RWPE2 (cell line): ENCODE results near the gene SRBD1.
A peak's percentile ranks its signal among the peaks of the same experiment; 100 is the strongest.

ENCODE experiments used
- ATAC-seq: fragments of 200-7000 bp; cut with Tn5 transposase; 3 replicates; pipeline ENCODE4 v1.9.1; 2021; ENCODE audit warnings: low read depth
- DNase-seq: peaks from one replicate; pipeline ENCODE4 v3.0.0-alpha.2; 2020; ENCODE audit warnings: low spot score
- H3K27ac ChIP-seq: fragments of 450-650 bp; 2 replicates; pipeline ENCODE4 v1.5.1; 2017; ENCODE audit warnings: mild to moderate bottlenecking; ENCODE audit not compliant: poor library complexity, severe bottlenecking
- H3K27me3 ChIP-seq: fragments of 250-450 bp; sonication (Bioruptor Pico); 2 replicates; pipeline ENCODE4 v1.5.1; 2021; ENCODE audit warnings: mild to moderate bottlenecking, moderate library complexity; ENCODE audit not compliant: insufficient read depth, poor library complexity, severe bottlenecking
- H3K36me3 ChIP-seq: fragments of 250-450 bp; sonication (Bioruptor Pico); 2 replicates; pipeline ENCODE4 v1.5.1; 2020; ENCODE audit warnings: low read depth, mild to moderate bottlenecking, moderate library complexity
- H3K4me1 ChIP-seq: fragments of 250-450 bp; sonication (Bioruptor Pico); 2 replicates; pipeline ENCODE4 v1.5.1; 2021; ENCODE audit warnings: mild to moderate bottlenecking, moderate library complexity; ENCODE audit not compliant: insufficient read depth, poor library complexity, severe bottlenecking
- H3K4me3 ChIP-seq: fragments of 250-450 bp; sonication (Bioruptor Pico); 2 replicates; pipeline ENCODE4 v1.5.1; 2021; ENCODE audit warnings: mild to moderate bottlenecking, moderate library complexity; ENCODE audit not compliant: severe bottlenecking
- H3K9me3 ChIP-seq: fragments of 250-450 bp; sonication (Bioruptor Pico); 2 replicates; pipeline ENCODE4 v1.5.1; 2021; ENCODE audit warnings: mild to moderate bottlenecking, moderate library complexity; ENCODE audit not compliant: severe bottlenecking
- CTCF ChIP-seq: fragments of 450-650 bp; IDR thresholded peaks from one replicate; pipeline ENCODE4 v1.5.1; 2017; ENCODE audit warnings: mild to moderate bottlenecking, moderate library complexity; ENCODE audit not compliant: poor library complexity, severe bottlenecking

Gene SRBD1

GRCh38 chr2:45578056-45578843 is 32.8 kb downstream of the SRBD1 start:
- H3K27me3 ChIP-seq: no peaks in the 10 kb centered on the region
- no peak overlapping the region for H3K27ac ChIP-seq
- DNase-seq (no peak), ATAC-seq (peak; percentile 56; the same call in 1 of the 3 replicates)
- no peak overlapping the region for H3K4me3 ChIP-seq
- H3K4me1 ChIP-seq: no peaks in the 10 kb centered on the region
- TF ChIP-seq CTCF: peak; percentile 33
- peaks cover 56% of the 10 kb centered on the region for H3K36me3 ChIP-seq
- H3K9me3 ChIP-seq: no peaks in the 10 kb centered on the region

GRCh38 chr2:45577441-45577840 is 33.6 kb downstream of the SRBD1 start:
- Histone ChIP-seq H3K27me3 (no peaks in the 10 kb centered on the region), H3K27ac (no peak overlapping the region), H3K9me3 (no peaks in the 10 kb centered on the region), H3K36me3 (peaks cover 60% of the 10 kb centered on the region), H3K4me1 (no peaks in the 10 kb centered on the region), H3K4me3 (no peak overlapping the region)
- ATAC-seq (no peak), DNase-seq (no peak)
- no peak for TF ChIP-seq CTCF

GRCh38 chr2:45575881-45576280 is 35.2 kb downstream of the SRBD1 start:
- no peak for TF ChIP-seq CTCF
- no peaks in the 10 kb centered on the region for H3K9me3 ChIP-seq
- H3K36me3 ChIP-seq: peaks cover 55% of the 10 kb centered on the region
- no peak overlapping the region for H3K27ac ChIP-seq
- H3K27me3 ChIP-seq: no peaks in the 10 kb centered on the region
- ATAC-seq (no peak), DNase-seq (no peak)
- no peak overlapping the region for H3K4me3 ChIP-seq
- H3K4me1 ChIP-seq: no peaks in the 10 kb centered on the region

GRCh38 chr2:45572979-45573378 is 38.1 kb downstream of the SRBD1 start:
- no peak overlapping the region for H3K4me3 ChIP-seq
- TF ChIP-seq CTCF: no peak
- H3K27me3 ChIP-seq: no peaks in the 10 kb centered on the region
- H3K36me3 ChIP-seq: peaks cover 37% of the 10 kb centered on the region
- peaks cover 24% of the 10 kb centered on the region for H3K4me1 ChIP-seq
- no peak overlapping the region for H3K27ac ChIP-seq
- DNase-seq: no peak
- no peak for ATAC-seq
- H3K9me3 ChIP-seq: no peaks in the 10 kb centered on the region

- TF ChIP-seq CTCF: no peak
- H3K9me3 ChIP-seq: no peaks in the 10 kb centered on the region
- peaks cover 28% of the 10 kb centered on the region for H3K4me1 ChIP-seq
- DNase-seq (no peak), ATAC-seq (no peak)
- H3K36me3 ChIP-seq: peaks cover 32% of the 10 kb centered on the region
- H3K27ac ChIP-seq: no peak overlapping the region
- H3K27me3 ChIP-seq: no peaks in the 10 kb centered on the region
- no peak overlapping the region for H3K4me3 ChIP-seq
These were observed 39.1 kb downstream of the SRBD1 start for GRCh38 chr2:45571940-45572339.
